ENCODE results near the gene XYLB.

The XYLB gene

DNA sequence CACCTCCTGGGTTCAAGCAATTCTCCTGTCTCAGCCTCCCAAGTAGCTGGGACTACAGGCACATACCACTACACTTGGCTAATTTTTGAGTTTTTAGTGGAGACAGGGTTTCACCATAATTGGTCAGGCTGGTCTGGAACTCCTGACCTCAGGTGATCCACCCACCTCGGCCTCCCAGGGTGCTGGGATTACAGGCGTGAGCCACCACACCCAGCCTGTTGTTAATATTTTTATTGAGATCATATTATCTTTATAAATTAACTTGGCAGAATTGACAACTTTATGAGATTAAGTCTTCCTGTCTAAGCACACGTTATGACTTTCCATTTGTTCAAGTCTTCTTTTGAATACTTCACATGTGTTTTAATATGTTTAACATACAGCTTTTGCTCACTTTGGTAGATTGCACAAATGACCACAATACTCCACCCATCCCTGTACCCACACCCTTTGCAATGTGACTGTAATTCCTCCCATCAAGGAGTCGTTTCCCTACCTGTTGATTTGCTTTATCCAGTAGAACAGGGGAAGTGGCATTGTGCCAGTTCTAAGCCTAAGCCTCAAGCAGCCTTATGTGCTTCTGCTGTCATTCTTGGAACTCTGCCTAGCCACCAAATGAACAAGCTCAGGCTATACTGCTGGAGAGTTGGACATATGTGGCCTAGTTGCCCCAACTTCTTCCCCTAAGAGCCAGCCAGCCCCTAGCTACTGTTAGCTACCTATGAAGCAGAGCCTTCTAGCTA is 8.2 kb downstream of the XYLB start:
- H3K27ac ChIP-seq = no peak overlapping the region
- TF ChIP-seq ZFX (IDR thresholded peaks at IDR 0.05) = no peak
- TF ChIP-seq, protein P1, sequence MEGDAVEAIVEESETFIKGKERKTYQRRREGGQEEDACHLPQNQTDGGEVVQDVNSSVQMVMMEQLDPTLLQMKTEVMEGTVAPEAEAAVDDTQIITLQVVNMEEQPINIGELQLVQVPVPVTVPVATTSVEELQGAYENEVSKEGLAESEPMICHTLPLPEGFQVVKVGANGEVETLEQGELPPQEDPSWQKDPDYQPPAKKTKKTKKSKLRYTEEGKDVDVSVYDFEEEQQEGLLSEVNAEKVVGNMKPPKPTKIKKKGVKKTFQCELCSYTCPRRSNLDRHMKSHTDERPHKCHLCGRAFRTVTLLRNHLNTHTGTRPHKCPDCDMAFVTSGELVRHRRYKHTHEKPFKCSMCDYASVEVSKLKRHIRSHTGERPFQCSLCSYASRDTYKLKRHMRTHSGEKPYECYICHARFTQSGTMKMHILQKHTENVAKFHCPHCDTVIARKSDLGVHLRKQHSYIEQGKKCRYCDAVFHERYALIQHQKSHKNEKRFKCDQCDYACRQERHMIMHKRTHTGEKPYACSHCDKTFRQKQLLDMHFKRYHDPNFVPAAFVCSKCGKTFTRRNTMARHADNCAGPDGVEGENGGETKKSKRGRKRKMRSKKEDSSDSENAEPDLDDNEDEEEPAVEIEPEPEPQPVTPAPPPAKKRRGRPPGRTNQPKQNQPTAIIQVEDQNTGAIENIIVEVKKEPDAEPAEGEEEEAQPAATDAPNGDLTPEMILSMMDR (conservative IDR thresholded peaks at IDR 0.05) = no peak

DNA sequence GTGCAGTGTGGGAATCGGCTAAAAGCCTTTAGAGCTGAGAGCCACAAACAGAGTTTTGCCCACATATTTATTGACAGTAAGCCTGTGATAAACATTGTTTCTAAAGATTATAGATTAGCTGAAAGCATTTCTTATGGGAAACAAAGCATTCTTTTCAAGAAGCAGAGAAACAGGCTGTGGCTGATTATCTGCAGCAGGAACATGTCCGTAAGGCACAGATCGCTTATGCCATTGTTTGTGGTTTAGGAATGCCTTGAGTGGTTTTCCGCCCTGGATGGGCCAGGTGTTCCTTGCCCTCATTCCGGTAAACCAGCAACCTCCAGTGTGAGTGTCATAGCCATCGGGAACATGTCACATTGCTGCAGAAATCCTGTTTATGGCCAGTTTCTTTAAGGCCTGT is 12.5 kb downstream of the XYLB start:
- TF ChIP-seq ZFX (IDR thresholded peaks at IDR 0.05) = no peak
- TF ChIP-seq, protein P1 (conservative IDR thresholded peaks at IDR 0.05) = no peak
- no peak overlapping the region for H3K27ac ChIP-seq

DNA sequence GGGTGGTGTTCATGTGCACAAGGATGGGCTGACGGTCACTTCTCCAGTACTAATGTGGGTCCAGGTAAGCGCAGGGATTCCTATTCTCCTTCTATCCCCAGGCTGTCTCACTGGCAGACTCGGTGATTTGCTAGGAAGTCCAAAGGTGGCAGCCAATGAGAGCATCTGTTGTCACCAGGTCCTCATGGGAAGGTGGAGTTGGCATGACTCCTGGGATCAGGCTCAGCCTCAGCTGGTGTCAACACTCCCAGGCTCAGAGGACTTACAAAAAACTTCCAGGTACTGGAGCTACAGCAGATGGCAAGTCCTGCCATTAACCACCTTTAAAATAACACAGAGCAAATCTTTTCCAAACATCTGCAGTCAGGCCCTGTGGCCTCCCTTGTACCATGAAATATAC is 13.8 kb downstream of the XYLB start:
- TF ChIP-seq, protein P1 (conservative IDR thresholded peaks at IDR 0.05) = no peak
- TF ChIP-seq ZFX (IDR thresholded peaks at IDR 0.05) = no peak
- no peak overlapping the region for H3K27ac ChIP-seq

DNA sequence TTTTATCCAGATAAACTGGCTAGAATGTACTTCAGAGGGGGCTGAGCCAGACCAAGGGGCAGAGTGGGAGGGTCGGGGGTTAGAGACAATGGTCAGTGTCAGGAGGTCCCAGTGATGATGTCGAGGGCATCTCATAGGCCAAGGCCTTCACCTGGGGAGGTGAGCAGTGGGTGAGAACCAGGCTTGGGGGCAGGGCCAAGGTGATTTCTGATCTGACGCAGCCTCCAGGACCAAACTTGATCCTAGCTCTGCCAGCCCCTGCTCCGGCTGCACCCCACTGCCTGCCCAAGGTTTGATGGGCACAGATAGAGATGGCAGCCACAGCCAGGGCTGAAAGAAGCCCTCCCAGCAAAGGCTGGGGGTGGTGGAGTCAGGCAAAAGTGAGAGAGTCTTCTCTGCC is 14.9 kb downstream of the XYLB start:
- H3K27ac ChIP-seq = no peak overlapping the region
- no peak for TF ChIP-seq ZFX (IDR thresholded peaks at IDR 0.05)
- TF ChIP-seq, protein P1 (conservative IDR thresholded peaks at IDR 0.05) = no peak

DNA sequence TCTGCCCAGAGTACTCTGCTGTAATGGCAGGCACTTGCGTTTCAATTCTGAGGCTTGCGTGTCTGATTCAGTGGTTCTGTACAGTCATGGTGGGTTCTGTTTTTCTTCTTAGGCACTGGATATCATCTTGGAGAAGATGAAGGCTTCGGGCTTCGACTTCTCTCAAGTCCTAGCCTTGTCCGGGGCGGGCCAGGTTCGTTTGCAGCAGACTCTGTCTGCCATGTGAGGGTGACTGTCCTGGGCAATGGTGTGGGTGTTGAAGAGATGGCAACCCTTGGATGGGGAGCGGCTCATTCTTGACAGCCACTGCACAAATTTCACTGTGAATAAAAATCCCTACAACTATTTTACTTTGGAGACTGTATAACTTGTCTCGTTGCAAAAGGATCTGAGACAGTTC is 16.2 kb downstream of the XYLB start:
- TF ChIP-seq ZFX (IDR thresholded peaks at IDR 0.05) = no peak
- TF ChIP-seq, protein P1 (conservative IDR thresholded peaks at IDR 0.05) = no peak
- H3K27ac ChIP-seq = no peak overlapping the region

DNA sequence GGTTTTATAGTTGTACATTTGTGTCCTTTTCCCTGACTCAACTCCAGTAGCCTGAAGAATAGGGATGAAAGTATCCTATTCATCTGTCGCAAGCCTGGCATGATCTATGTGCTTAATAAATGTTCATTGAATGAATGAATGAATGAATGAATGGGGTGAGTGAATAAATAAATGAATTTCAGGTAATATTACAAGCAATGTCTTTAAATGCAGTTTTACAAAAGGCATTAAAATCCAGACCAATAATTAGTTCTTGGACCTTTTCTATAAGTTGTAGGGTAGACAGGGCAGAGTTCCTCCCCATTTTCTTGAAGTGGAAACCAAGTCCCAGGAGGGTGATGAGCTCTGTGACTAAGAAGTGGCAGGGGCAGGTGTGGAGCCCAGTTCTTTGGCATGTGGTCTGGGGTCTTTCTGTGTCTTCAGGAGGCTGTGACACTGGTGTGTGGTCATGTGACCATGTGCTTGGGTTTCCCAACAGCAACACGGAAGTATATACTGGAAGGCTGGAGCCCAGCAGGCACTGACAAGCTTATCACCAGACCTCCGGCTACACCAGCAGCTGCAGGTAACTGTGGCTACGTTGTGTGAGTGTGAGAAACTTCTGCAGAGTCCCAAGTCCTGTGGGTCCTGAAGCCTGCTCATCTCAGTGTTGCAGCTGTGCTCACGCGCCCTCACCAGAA is 18.3 kb downstream of the XYLB start:
- no peak overlapping the region for H3K27ac ChIP-seq
- TF ChIP-seq ZFX (IDR thresholded peaks at IDR 0.05) = no peak
- TF ChIP-seq, protein P1 (conservative IDR thresholded peaks at IDR 0.05) = no peak

DNA sequence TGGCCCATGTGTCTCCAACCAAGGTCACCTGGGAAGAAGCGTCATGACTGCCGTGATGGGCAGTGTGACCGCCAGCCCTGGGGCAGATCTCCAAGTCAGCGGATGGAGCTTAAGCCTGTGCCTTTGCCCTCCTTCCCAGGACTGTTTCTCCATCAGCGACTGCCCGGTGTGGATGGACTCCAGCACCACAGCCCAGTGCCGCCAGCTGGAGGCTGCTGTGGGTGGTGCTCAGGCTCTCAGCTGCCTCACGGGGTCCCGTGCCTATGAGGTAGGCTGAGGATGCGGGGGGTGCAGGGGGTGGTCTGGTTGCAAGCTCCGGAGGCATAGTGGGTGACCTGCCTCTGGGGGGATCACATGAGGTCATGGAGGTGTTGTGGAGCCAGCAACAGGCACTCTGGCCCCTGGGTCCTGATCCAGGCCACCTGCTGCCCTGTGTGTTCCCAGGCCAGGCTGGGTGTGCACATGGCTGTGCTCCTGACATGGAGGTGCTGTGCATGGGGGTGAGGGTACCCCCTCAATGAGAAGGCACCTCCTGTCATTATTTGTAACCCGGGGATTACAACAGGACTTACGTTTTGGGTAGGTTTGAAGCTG is 19.0 kb downstream of the XYLB start:
- no peak for TF ChIP-seq ZFX (IDR thresholded peaks at IDR 0.05)
- TF ChIP-seq, protein P1 (conservative IDR thresholded peaks at IDR 0.05) = no peak
- no peak overlapping the region for H3K27ac ChIP-seq

Data from C4-2B (cell line).